ENCODE measurements around the gene RPS25. TPM values are rescaled to one million over a fixed set of nuclear protein-coding genes. Genes with fewer than 3 reads are reported as not detected.

Gene RPS25
- total and polyA plus RNA-seq, 9 of the 15 experiments (the other 6 are each of a cell fraction or from before 2014, with no cell fraction given), result 1,553 to 5,486 (median 2,471) TPM

- TF ChIP-seq CTCF (IDR thresholded peaks at IDR 0.05 in 2 of 3, conservative IDR thresholded peaks at IDR 0.05 in 1 of 3; ENCODE audit: insufficient read depth in 2 of 3, low read depth in 1 of 3, low read length in 3 of 3) (peak; percentile 94 to 96 (median 95)), LARP7 (IDR thresholded peaks at IDR 0.05) (no peak), ZNF24 (IDR thresholded peaks at IDR 0.05) (peak; percentile 28; the same call in 1 of the 2 replicates), FIP1L1 (IDR thresholded peaks at IDR 0.05; ENCODE audit: low read depth, low read length, poor library complexity, severe bottlenecking) (no peak), CC2D1A (IDR thresholded peaks at IDR 0.05) (no peak), PRPF4 (IDR thresholded peaks at IDR 0.05; ENCODE audit: insufficient read depth, low read depth, low read length, poor library complexity, severe bottlenecking) (no peak), CAMTA2 (CRISPR knock-in tag; conservative IDR thresholded peaks at IDR 0.05) (no peak), ATF1 (CRISPR knock-in tag; IDR thresholded peaks at IDR 0.05) (peak; percentile 25; the same call in 1 of the 2 replicates), ATF1 (tag; IDR thresholded peaks at IDR 0.05) (peak; percentile 80), ZNF316 (IDR thresholded peaks at IDR 0.05) (no peak), PHTF2 (CRISPR knock-in tag; IDR thresholded peaks at IDR 0.05) (no peak), ZNF76 (CRISPR knock-in tag; IDR thresholded peaks at IDR 0.05; ENCODE audit: borderline replicate concordance) (no peak), BCLAF1 (IDR thresholded peaks at IDR 0.05; ENCODE audit: borderline replicate concordance in 1 of 2, control insufficient read depth in 1 of 2, low read depth in 2 of 2, low read length in 1 of 2) (0 out of 4 replicates have a peak, but pooled peaks of 1 of the 2 experiments have one; percentile 72), SMAD4 (CRISPR knock-in tag; conservative IDR thresholded peaks at IDR 0.05) (0 out of 2 replicates have a peak, but pooled peaks have one; percentile 13), NR4A1 (CRISPR knock-in tag; IDR thresholded peaks at IDR 0.05) (no peak), NR4A1 (tag; IDR thresholded peaks at IDR 0.05) (no peak), CBFB (CRISPR knock-in tag; IDR thresholded peaks at IDR 0.05) (no peak), ZKSCAN3 (CRISPR knock-in tag; IDR thresholded peaks at IDR 0.05) (no peak), PCBP1 (IDR thresholded peaks at IDR 0.05; ENCODE audit: low read depth, low read length, poor library complexity, severe bottlenecking) (peak; percentile 83), POLR3A (IDR thresholded peaks at IDR 0.05; ENCODE audit: borderline replicate concordance, extremely low read depth, insufficient read depth, insufficient read length) (no peak), TRIM28 (IDR thresholded peaks at IDR 0.05) (no peak), SUPT5H (IDR thresholded peaks at IDR 0.05) (peak; percentile 62)
Measured at GRCh38 chr11:119030329-119031047, 12.3 kb upstream of the RPS25 start, which contains the start of gene SLC37A4 (continued).

Measured in K562 (cell line).